Adipocyte (in vitro differentiated cells): Measurements from ENCODE around the gene USP22.

Experiments
- DNase-seq: peaks from one replicate; pipeline ENCODE4 v3.0.0-alpha.2; 2015; ENCODE audit warnings: low read depth
- H3K27me3 ChIP-seq: replicated peaks from 2 replicates; pipeline ENCODE4 v1.7.0; 2013; ENCODE audit warnings: mild to moderate bottlenecking, low read length, moderate library complexity; ENCODE audit not compliant: control insufficient read depth, insufficient read depth
- H3K36me3 ChIP-seq: 2 replicates; pipeline ENCODE4 v1.7.0; 2013; ENCODE audit warnings: low read length, mild to moderate bottlenecking, moderate library complexity; ENCODE audit not compliant: control insufficient read depth, insufficient read depth, severe bottlenecking
- H3K4me1 ChIP-seq: 2 replicates; pipeline ENCODE4 v1.7.0; 2013; ENCODE audit warnings: mild to moderate bottlenecking, low read length, moderate library complexity; ENCODE audit not compliant: control insufficient read depth, insufficient read depth
- H3K4me3 ChIP-seq: 2 replicates; pipeline ENCODE4 v1.7.0; 2013; ENCODE audit warnings: mild to moderate bottlenecking, low read length, moderate library complexity
- H3K9ac ChIP-seq: 2 replicates; pipeline ENCODE4 v1.7.0; 2013; ENCODE audit warnings: mild to moderate bottlenecking, low read length, moderate library complexity
- H3K9me3 ChIP-seq: 2 replicates; pipeline ENCODE4 v1.7.0; 2013; ENCODE audit warnings: mild to moderate bottlenecking, low read length, moderate library complexity; ENCODE audit not compliant: control insufficient read depth

USP22 gene

GRCh38 chr17:21018894-21019293 lies 23.9 kb downstream of the USP22 start:
- Histone ChIP-seq H3K9ac (no peak overlapping the region), H3K27me3 (no peaks in the 10 kb centered on the region), H3K36me3 (peaks cover 86% of the 10 kb centered on the region), H3K9me3 (no peaks in the 10 kb centered on the region), H3K4me3 (no peak overlapping the region), H3K4me1 (no peaks in the 10 kb centered on the region)
- no peak for DNase-seq

GRCh38 chr17:21017861-21018260 lies 24.9 kb downstream of the USP22 start:
- Histone ChIP-seq H3K36me3 (peaks cover 91% of the 10 kb centered on the region), H3K4me3 (no peak overlapping the region), H3K4me1 (no peaks in the 10 kb centered on the region), H3K9me3 (no peaks in the 10 kb centered on the region), H3K27me3 (no peaks in the 10 kb centered on the region), H3K9ac (no peak overlapping the region)
- DNase-seq, result no peak

GRCh38 chr17:21017256-21017655 lies 25.6 kb downstream of the USP22 start:
- Histone ChIP-seq H3K4me1 (no peaks in the 10 kb centered on the region), H3K9ac (no peak overlapping the region), H3K27me3 (no peaks in the 10 kb centered on the region), H3K9me3 (no peaks in the 10 kb centered on the region), H3K36me3 (peaks cover 95% of the 10 kb centered on the region), H3K4me3 (no peak overlapping the region)
- DNase-seq, result no peak

- H3K9ac ChIP-seq, result no peak overlapping the region
- no peaks in the 10 kb centered on the region for H3K27me3 ChIP-seq
- peaks cover 99% of the 10 kb centered on the region for H3K36me3 ChIP-seq
- no peaks in the 10 kb centered on the region for H3K4me1 ChIP-seq
- no peak for DNase-seq
- H3K9me3 ChIP-seq, result no peaks in the 10 kb centered on the region
- H3K4me3 ChIP-seq, result no peak overlapping the region
Observed at GRCh38 chr17:21016826-21017225, 26.0 kb downstream of the USP22 start.

DNA sequence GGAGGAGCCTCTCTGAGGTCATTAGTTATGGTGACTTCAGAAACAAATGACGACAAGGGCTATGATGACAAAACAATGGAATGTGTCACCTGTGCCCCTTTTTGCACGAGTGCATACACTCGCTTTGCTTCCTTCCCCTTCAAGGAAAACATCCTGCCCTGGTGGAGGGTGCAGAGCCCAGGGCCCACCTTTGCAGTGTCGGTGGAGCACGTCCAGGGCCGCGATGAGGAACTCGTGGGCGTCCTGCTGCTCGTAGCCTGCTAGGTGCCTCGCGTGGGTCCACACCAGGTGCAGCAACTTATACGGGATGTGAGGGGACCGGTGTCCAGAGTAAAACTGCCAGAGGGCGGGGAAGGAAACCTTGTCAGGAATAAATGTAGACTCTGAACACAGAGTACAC lies 27.2 kb downstream of the USP22 start:
- peaks cover 100% of the 10 kb centered on the region for H3K36me3 ChIP-seq
- H3K4me3 ChIP-seq, result no peak overlapping the region
- no peak overlapping the region for H3K9ac ChIP-seq
- DNase-seq, result no peak
- H3K27me3 ChIP-seq, result no peaks in the 10 kb centered on the region
- no peaks in the 10 kb centered on the region for H3K9me3 ChIP-seq
- no peaks in the 10 kb centered on the region for H3K4me1 ChIP-seq

DNA sequence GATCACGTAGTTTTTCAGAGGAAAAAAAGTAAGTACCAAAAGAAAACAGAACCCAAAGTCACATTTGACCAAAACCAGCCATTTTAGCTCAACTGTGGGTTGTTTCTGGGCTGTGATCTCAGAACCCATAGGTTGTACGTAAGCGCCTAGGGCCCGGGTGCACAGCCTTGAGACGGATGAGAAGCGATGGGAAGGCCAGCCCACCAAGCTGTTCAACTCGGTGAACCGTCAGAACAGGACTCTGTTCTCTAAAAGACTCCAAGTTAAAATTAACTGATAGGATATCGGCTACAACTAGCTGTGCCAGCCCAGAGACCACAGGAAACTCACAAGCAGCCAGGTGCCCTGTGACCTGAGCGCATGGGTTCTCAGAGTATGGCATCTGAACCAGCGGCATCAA lies 28.3 kb downstream of the USP22 start:
- Histone ChIP-seq H3K4me1 (no peaks in the 10 kb centered on the region), H3K4me3 (no peak overlapping the region), H3K36me3 (peaks cover 99% of the 10 kb centered on the region), H3K27me3 (no peaks in the 10 kb centered on the region), H3K9me3 (no peaks in the 10 kb centered on the region), H3K9ac (no peak overlapping the region)
- DNase-seq, result no peak

DNA sequence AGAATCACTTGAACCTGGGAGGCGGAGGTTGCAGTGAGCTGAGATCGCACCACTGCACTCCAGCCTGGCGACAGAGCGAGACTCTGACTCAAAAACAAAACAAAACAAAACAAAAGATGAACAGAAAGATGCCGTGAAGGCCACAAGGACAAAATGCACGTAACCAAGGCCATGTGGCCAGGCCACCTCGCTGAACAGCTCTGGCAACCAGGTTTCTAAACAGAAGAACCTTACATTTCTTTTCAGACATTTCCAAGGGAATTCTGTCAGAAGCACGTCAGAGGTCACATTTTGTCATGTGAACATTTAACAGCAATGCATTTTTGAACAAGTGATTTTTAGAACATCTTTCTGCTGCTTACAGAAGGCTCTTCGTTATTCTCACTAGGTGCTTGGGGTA lies 28.8 kb downstream of the USP22 start:
- Histone ChIP-seq H3K36me3 (peaks cover 99% of the 10 kb centered on the region), H3K27me3 (no peaks in the 10 kb centered on the region), H3K4me1 (no peaks in the 10 kb centered on the region), H3K9me3 (no peaks in the 10 kb centered on the region), H3K4me3 (no peak overlapping the region), H3K9ac (no peak overlapping the region)
- no peak for DNase-seq

- H3K9me3 ChIP-seq, result no peaks in the 10 kb centered on the region
- no peaks in the 10 kb centered on the region for H3K4me1 ChIP-seq
- no peak for DNase-seq
- H3K36me3 ChIP-seq, result peaks cover 99% of the 10 kb centered on the region
- no peak overlapping the region for H3K9ac ChIP-seq
- H3K27me3 ChIP-seq, result no peaks in the 10 kb centered on the region
- no peak overlapping the region for H3K4me3 ChIP-seq
Observed at GRCh38 chr17:21012736-21013135, 30.1 kb downstream of the USP22 start.

DNA sequence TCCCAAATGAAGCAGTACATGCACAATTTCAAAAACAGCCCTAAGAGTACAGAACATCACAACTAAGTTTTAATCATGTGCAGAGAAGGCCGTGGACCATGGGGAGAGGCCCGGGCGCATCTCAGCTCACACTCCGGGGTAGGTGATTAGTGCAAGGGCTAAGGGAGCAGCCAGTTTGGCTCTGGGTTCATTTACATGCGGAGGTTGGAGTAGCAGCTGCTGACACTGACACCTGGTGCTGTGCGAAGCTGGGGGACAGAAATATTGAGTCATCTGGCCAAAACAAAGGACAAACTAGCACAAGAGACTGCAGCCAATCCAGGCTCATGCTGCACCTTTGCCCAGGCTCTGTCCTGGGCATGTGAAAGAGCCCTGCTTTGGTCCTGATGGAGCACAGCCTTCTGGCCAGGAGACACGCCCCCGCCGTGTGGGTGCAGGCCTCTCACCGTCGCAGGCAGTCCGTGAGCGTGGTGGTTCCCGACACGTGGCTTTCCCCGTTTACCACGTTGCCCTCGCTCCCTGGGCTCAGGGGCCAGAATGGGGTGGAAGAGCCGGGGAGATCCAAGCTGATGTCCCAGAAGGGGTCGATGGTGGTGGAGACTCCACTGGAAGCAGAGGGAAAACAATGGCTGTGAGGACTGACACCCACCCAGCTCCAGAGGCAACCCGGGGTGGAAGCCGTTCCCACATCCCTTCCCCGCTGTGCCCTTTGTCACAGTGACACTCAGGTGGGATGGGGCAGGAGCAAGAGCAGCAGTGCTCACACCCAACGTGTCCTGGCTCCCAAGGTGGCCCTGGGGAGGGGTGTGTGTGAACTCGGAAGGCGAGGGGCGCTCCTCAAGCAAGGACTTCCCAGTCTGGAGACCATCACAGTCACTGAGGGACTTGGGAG lies 31.9 kb downstream of the USP22 start:
- peaks cover 99% of the 10 kb centered on the region for H3K36me3 ChIP-seq
- DNase-seq, result no peak
- no peak overlapping the region for H3K9ac ChIP-seq
- no peak overlapping the region for H3K4me3 ChIP-seq
- H3K9me3 ChIP-seq, result no peaks in the 10 kb centered on the region
- H3K27me3 ChIP-seq, result no peaks in the 10 kb centered on the region
- no peaks in the 10 kb centered on the region for H3K4me1 ChIP-seq

GRCh38 chr17:21008992-21009671 lies 33.7 kb downstream of the USP22 start:
- Histone ChIP-seq H3K9ac (no peak overlapping the region), H3K36me3 (peaks cover 99% of the 10 kb centered on the region), H3K9me3 (no peaks in the 10 kb centered on the region), H3K4me3 (no peak overlapping the region), H3K4me1 (no peaks in the 10 kb centered on the region), H3K27me3 (no peaks in the 10 kb centered on the region)
- DNase-seq, result no peak

GRCh38 chr17:21008160-21008915 lies 34.5 kb downstream of the USP22 start:
- Histone ChIP-seq H3K4me3 (no peak overlapping the region), H3K4me1 (no peaks in the 10 kb centered on the region), H3K9me3 (no peaks in the 10 kb centered on the region), H3K27me3 (no peaks in the 10 kb centered on the region), H3K9ac (no peak overlapping the region), H3K36me3 (peaks cover 99% of the 10 kb centered on the region)
- DNase-seq, result no peak
